Measurements from ENCODE around the gene AKAP6.

- TF ChIP-seq CTCF (IDR thresholded peaks at IDR 0.05) (no peak), POLR2A (IDR thresholded peaks at IDR 0.05) (no peak)
Measured at GRCh38 chr14:32682214-32682613, 353.1 kb downstream of the AKAP6 start.

Measured in right lobe of liver (tissue), 4 donors.